Fibroblast of mammary gland (primary cell): ENCODE data around the gene CDKN3.

Experiments used
- DNase-seq: peaks from one replicate; pipeline ENCODE4 v3.0.0-alpha.2; 2010; ENCODE audit warnings: low read depth
- H3K4me3 ChIP-seq: 2 replicates; pipeline ENCODE4 v1.5.1; 2011; ENCODE audit warnings: low read depth, mild to moderate bottlenecking, low read length, moderate library complexity; ENCODE audit not compliant: control insufficient read depth
- CTCF ChIP-seq: conservative IDR thresholded peaks from 2 replicates; pipeline ENCODE4 v1.5.1; 2011; ENCODE audit warnings: low read depth, low read length, inconsistent platforms; ENCODE audit not compliant: control insufficient read depth, insufficient read depth

CDKN3 gene

GRCh38 chr14:54396493-54397335 is at the start of gene CDKN3:
CDKN3 (plus strand) TSS chr14:54397007; CDS start chr14:54397069, 62 bp downstream.
- DNase-seq = peak; percentile 99
- peak; percentile 8 for TF ChIP-seq CTCF

GRCh38 chr14:54347044-54347443 is 49.8 kb upstream of the CDKN3 start:
- no peak overlapping the region for H3K4me3 ChIP-seq
- no peak for TF ChIP-seq CTCF
- no peak for DNase-seq

More at GRCh38 chr14:54396493-54397335, at the start of gene CDKN3:
- peak within 1 kb of the TSS; percentile 73 for H3K4me3 ChIP-seq

- TF ChIP-seq CTCF = peak; percentile 67
- H3K4me3 ChIP-seq = no peak overlapping the region
- DNase-seq = peak; percentile 53
These were observed 48.7 kb upstream of the CDKN3 start for GRCh38 chr14:54348001-54348611.

GRCh38 chr14:54348923-54349620 is 47.7 kb upstream of the CDKN3 start:
- peak overlapping the region; percentile 14 for H3K4me3 ChIP-seq

GRCh38 chr14:54349713-54350112 is 47.1 kb upstream of the CDKN3 start:
- TF ChIP-seq CTCF = no peak
- DNase-seq = no peak
- no peak overlapping the region for H3K4me3 ChIP-seq

More at GRCh38 chr14:54348923-54349620, 47.7 kb upstream of the CDKN3 start:
- peak; percentile 61 for DNase-seq
- TF ChIP-seq CTCF = no peak

GRCh38 chr14:54350203-54350602 is 46.6 kb upstream of the CDKN3 start:
- peak; percentile 55 for DNase-seq
- no peak for TF ChIP-seq CTCF
- no peak overlapping the region for H3K4me3 ChIP-seq
